Cardiac muscle cell (in vitro differentiated cells and primary cell): ENCODE data around the gene TNFRSF19. TPM values are rescaled to one million over a fixed set of nuclear protein-coding genes. Genes with fewer than 3 reads are reported as not detected.

Source experiments
- DNase-seq, 2 donors: peaks; one replicate each; pipeline versions ENCODE4 v3.0.0 to v3.0.0-alpha.2; 2010 to 2017; ENCODE audit warnings: low read depth in 1 of 2, low spot score in 1 of 2
- H3K27ac ChIP-seq: fragments of 200-600 bp; sonication (generic); 2 replicates; pipeline ENCODE4 v1.5.1; 2016
- H3K27me3 ChIP-seq: fragments of 200-600 bp; sonication (generic); 2 replicates; pipeline ENCODE4 v1.6.0; 2016; ENCODE audit warnings: control low read depth
- H3K36me3 ChIP-seq: fragments of 200-600 bp; sonication (generic); 2 replicates; pipeline ENCODE4 v1.5.1; 2016; ENCODE audit warnings: control low read depth
- H3K4me1 ChIP-seq: fragments of 200-600 bp; sonication (generic); 2 replicates; pipeline ENCODE4 v1.8.1; 2017; ENCODE audit warnings: low read depth, mild to moderate bottlenecking, mixed run types
- H3K4me3 ChIP-seq: fragments of 200-600 bp; sonication (generic); 2 replicates; pipeline ENCODE4 v1.5.1; 2016; ENCODE audit warnings: mild to moderate bottlenecking
- H3K9me3 ChIP-seq: fragments of 200-600 bp; sonication (generic); 2 replicates; pipeline ENCODE4 v1.5.1; 2017; ENCODE audit warnings: low read depth, mild to moderate bottlenecking, control low read depth
- polyA plus RNA-seq: library from polyadenylated mRNA; unstranded; fragments of >200 nt; fragmentation: Nextera tagmentation; extraction: Ambion mirVana; gene quantifications from 2 replicates; pipeline ENCODE4 v1.2.1, GENCODE V29; 2016
- total RNA-seq: library from RNA; depleted of rRNA; stranded (reverse); fragments of >200 nt; gene quantifications from 2 replicates; pipeline ENCODE4 v1.2.3, GENCODE V29; 2016
- TF ChIP-seq, protein P1 (sequence below): IDR thresholded peaks from 2 replicates; pipeline ENCODE4 v1.5.1; 2012; ENCODE audit warnings: low read depth, mild to moderate bottlenecking, low read length

TNFRSF19 gene
- total and polyA plus RNA-seq, 2 experiments from 2014 or later, result 91.3 to 139 TPM

- Histone ChIP-seq H3K27ac (no peak overlapping the region), H3K36me3 (no peaks in the 10 kb centered on the region)
- TF ChIP-seq, protein P1, sequence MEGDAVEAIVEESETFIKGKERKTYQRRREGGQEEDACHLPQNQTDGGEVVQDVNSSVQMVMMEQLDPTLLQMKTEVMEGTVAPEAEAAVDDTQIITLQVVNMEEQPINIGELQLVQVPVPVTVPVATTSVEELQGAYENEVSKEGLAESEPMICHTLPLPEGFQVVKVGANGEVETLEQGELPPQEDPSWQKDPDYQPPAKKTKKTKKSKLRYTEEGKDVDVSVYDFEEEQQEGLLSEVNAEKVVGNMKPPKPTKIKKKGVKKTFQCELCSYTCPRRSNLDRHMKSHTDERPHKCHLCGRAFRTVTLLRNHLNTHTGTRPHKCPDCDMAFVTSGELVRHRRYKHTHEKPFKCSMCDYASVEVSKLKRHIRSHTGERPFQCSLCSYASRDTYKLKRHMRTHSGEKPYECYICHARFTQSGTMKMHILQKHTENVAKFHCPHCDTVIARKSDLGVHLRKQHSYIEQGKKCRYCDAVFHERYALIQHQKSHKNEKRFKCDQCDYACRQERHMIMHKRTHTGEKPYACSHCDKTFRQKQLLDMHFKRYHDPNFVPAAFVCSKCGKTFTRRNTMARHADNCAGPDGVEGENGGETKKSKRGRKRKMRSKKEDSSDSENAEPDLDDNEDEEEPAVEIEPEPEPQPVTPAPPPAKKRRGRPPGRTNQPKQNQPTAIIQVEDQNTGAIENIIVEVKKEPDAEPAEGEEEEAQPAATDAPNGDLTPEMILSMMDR, result no peak
Observed at GRCh38 chr13:23701636-23702035, 131.4 kb downstream of the TNFRSF19 start.

GRCh38 chr13:23703246-23703860, 133.1 kb downstream of the TNFRSF19 start:
- no peak overlapping the region for H3K4me3 ChIP-seq
- no peaks in the 10 kb centered on the region for H3K27me3 ChIP-seq
- DNase-seq, result peak in 1 of 2 donors; percentile 34
- TF ChIP-seq, protein P1, result no peak
- no peaks in the 10 kb centered on the region for H3K9me3 ChIP-seq
- no peaks in the 10 kb centered on the region for H3K4me1 ChIP-seq
- no peaks in the 10 kb centered on the region for H3K36me3 ChIP-seq
- no peak overlapping the region for H3K27ac ChIP-seq

More at GRCh38 chr13:23701636-23702035, 131.4 kb downstream of the TNFRSF19 start:
- Histone ChIP-seq H3K4me3 (no peak overlapping the region), H3K9me3 (no peaks in the 10 kb centered on the region), H3K4me1 (no peaks in the 10 kb centered on the region), H3K27me3 (no peaks in the 10 kb centered on the region)
- DNase-seq, result peak in 1 of 2 donors; percentile 99

GRCh38 chr13:23705583-23705982, 135.4 kb downstream of the TNFRSF19 start:
- no peaks in the 10 kb centered on the region for H3K36me3 ChIP-seq
- no peaks in the 10 kb centered on the region for H3K27me3 ChIP-seq
- no peaks in the 10 kb centered on the region for H3K4me1 ChIP-seq
- TF ChIP-seq, protein P1, result no peak
- H3K27ac ChIP-seq, result no peak overlapping the region
- peak in 1 of 2 donors; percentile 82 for DNase-seq
- H3K4me3 ChIP-seq, result no peak overlapping the region
- H3K9me3 ChIP-seq, result no peaks in the 10 kb centered on the region

- Histone ChIP-seq H3K4me1 (no peaks in the 10 kb centered on the region), H3K36me3 (no peaks in the 10 kb centered on the region), H3K4me3 (no peak overlapping the region), H3K27me3 (no peaks in the 10 kb centered on the region), H3K27ac (no peak overlapping the region), H3K9me3 (no peaks in the 10 kb centered on the region)
- TF ChIP-seq, protein P1, result peak; percentile 40
- DNase-seq, result peak in 1 of 2 donors; percentile 54
Observed at GRCh38 chr13:23707674-23708073, 137.5 kb downstream of the TNFRSF19 start.

DNA sequence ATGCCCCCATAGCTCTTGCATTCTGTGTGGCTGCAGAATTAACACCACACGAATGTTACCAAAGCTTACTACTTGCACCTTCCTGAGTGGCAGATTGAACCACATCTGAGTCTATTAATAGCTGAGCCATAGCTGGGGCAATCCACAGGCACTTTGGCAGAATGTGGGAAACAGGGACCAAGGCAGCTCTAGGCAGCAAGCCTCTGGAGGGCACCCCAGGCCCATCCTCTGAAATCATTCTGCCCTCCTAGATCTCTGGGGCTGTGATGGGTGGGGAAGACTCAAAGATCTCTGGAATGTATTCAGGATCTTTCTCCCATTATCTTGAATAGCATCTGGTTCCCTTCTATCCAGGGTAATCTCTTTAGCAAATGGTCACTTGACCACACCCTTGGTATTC, 139.3 kb downstream of the TNFRSF19 start:
- TF ChIP-seq, protein P1, result no peak
- H3K36me3 ChIP-seq, result no peaks in the 10 kb centered on the region
- H3K27me3 ChIP-seq, result no peaks in the 10 kb centered on the region
- peak in 1 of 2 donors; percentile 25 for DNase-seq
- H3K9me3 ChIP-seq, result no peaks in the 10 kb centered on the region
- H3K27ac ChIP-seq, result no peak overlapping the region
- H3K4me1 ChIP-seq, result no peaks in the 10 kb centered on the region
- no peak overlapping the region for H3K4me3 ChIP-seq
